GOT3 (cell line): ENCODE data around the gene KLHL29.

Experiments
- DNase-seq: peaks from one replicate; lab custom pipeline; 2025; ENCODE audit warnings: mixed read lengths; lab: John Stamatoyannopoulos, UW

The KLHL29 gene

GRCh38 chr2:23659773-23660172 is 274.8 kb downstream of the KLHL29 start:
- no peak for DNase-seq

- DNase-seq, result no peak
Measured at GRCh38 chr2:23660237-23660636, 275.3 kb downstream of the KLHL29 start.

- DNase-seq, result no peak
Measured at GRCh38 chr2:23661276-23662050, 276.5 kb downstream of the KLHL29 start.

GRCh38 chr2:23662466-23662865 is 277.5 kb downstream of the KLHL29 start:
- no peak for DNase-seq

- DNase-seq, result no peak
Measured at GRCh38 chr2:23662941-23663920, 278.3 kb downstream of the KLHL29 start.

- no peak for DNase-seq
Measured at GRCh38 chr2:23664066-23664788, 279.2 kb downstream of the KLHL29 start.

GRCh38 chr2:23666241-23666979 is 281.4 kb downstream of the KLHL29 start:
- DNase-seq, result no peak

- DNase-seq, result no peak
Measured at GRCh38 chr2:23666980-23667357, 282.0 kb downstream of the KLHL29 start.

- DNase-seq, result no peak
Measured at GRCh38 chr2:23668756-23669304, 283.9 kb downstream of the KLHL29 start.

GRCh38 chr2:23669413-23670244 is 284.6 kb downstream of the KLHL29 start:
- no peak for DNase-seq

GRCh38 chr2:23670245-23670592 is 285.2 kb downstream of the KLHL29 start:
- no peak for DNase-seq

- no peak for DNase-seq
Measured at GRCh38 chr2:23673082-23673481, 288.1 kb downstream of the KLHL29 start.

- no peak for DNase-seq
Measured at GRCh38 chr2:23673830-23674679, 289.1 kb downstream of the KLHL29 start.

GRCh38 chr2:23675506-23675905 is 290.5 kb downstream of the KLHL29 start:
- no peak for DNase-seq

GRCh38 chr2:23677836-23678235 is 292.9 kb downstream of the KLHL29 start:
- DNase-seq, result no peak

GRCh38 chr2:23679044-23679443 is 294.1 kb downstream of the KLHL29 start:
- no peak for DNase-seq

GRCh38 chr2:23680951-23681350 is 296.0 kb downstream of the KLHL29 start:
- DNase-seq, result no peak

GRCh38 chr2:23681356-23682140 is 296.6 kb downstream of the KLHL29 start:
- DNase-seq, result no peak

GRCh38 chr2:23682481-23682880 is 297.5 kb downstream of the KLHL29 start:
- DNase-seq, result no peak
